ENCODE results near the gene ATAD3C.

DNA sequence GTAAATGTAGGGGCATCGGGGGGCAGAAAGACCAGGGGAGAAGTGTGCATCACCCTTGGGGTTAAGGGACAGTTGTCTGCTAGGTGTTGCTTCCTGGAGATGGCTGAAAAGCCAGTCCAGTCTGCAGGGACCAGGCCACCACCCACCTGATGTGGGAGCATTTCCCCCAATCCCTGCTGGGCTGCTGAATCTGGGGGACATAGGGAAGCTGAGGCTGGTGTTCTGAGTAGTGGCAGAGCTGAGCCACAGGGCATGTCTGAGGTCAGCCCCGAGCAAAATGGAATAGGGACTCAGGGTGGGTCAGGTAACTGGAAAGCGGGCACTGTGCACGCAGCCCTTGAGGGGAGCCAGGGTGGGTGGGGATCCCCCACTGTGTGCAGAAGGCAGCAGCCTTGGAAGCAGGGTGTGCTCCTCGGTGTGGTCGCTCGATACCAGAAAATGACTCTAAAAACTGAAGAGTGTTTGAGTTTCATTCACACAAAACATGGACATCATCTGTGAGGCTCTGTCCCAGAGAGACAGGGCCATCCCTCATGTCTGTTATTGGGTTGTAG, 48.0 kb upstream of the ATAD3C start:
- TF ChIP-seq, protein P1, sequence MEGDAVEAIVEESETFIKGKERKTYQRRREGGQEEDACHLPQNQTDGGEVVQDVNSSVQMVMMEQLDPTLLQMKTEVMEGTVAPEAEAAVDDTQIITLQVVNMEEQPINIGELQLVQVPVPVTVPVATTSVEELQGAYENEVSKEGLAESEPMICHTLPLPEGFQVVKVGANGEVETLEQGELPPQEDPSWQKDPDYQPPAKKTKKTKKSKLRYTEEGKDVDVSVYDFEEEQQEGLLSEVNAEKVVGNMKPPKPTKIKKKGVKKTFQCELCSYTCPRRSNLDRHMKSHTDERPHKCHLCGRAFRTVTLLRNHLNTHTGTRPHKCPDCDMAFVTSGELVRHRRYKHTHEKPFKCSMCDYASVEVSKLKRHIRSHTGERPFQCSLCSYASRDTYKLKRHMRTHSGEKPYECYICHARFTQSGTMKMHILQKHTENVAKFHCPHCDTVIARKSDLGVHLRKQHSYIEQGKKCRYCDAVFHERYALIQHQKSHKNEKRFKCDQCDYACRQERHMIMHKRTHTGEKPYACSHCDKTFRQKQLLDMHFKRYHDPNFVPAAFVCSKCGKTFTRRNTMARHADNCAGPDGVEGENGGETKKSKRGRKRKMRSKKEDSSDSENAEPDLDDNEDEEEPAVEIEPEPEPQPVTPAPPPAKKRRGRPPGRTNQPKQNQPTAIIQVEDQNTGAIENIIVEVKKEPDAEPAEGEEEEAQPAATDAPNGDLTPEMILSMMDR (IDR thresholded peaks at IDR 0.05): no peak
- no peak for TF ChIP-seq POLR2A (IDR thresholded peaks at IDR 0.05)
- TF ChIP-seq EP300 (IDR thresholded peaks at IDR 0.05): no peak
- TF ChIP-seq POLR2AphosphoS5 (IDR thresholded peaks at IDR 0.05): no peak

Data from sigmoid colon (tissue), 4 donors.